Liver (tissue), 3 donors: ENCODE data around the gene MACROH2A2.

Experiments used
- JUND ChIP-seq, 2 donors: IDR thresholded peaks; 2 replicates each; pipeline ENCODE4 v1.6.1; 2016; ENCODE audit warnings: antibody characterized with exemption in 2 of 2
- RXRA ChIP-seq, 2 donors: IDR thresholded peaks; 2 replicates each; pipeline ENCODE4 v1.6.1; 2017 to 2018; ENCODE audit warnings: antibody characterized with exemption in 2 of 2, mild to moderate bottlenecking in 1 of 2
- SP1 ChIP-seq: IDR thresholded peaks from 2 replicates; pipeline ENCODE4 v1.6.1; 2018; ENCODE audit warnings: antibody characterized with exemption, mild to moderate bottlenecking
- TAF1 ChIP-seq: conservative IDR thresholded peaks from 2 replicates; pipeline ENCODE4 v1.6.1; 2016; ENCODE audit warnings: antibody characterized with exemption, mild to moderate bottlenecking
- TF ChIP-seq, protein P1 (sequence below): fragments of 150-350 bp; IDR thresholded peaks from 2 replicates; pipeline ENCODE4 v1.5.1; 2017; ENCODE audit warnings: improper control_type of control experiment, low read depth, low read length; ENCODE audit not compliant: missing input control
- TF ChIP-seq, protein P2 (sequence below): IDR thresholded peaks from 2 replicates; pipeline ENCODE4 v1.6.1; 2016; ENCODE audit warnings: antibody characterized with exemption
- donor health status: healthy.
- donor health status: healthy.

DNA sequence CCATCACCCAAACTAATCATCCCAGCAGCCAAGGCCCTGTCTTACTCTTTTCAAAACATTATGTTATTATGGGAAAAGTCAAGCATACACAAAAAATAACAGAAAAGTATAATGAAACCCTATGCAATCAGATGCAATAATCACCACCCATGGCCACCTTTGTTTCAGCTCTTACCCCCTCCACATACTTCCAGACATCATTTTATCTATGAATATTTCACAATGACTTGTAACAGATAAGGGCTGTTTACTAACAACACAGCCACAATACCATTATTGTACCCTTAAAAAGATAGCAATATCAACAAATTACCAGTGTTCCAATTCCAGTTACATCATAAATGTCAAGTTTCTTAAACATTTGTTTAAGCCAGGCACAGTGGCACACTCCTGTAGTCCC lies 44.8 kb downstream of the MACROH2A2 start:
- TF ChIP-seq, protein P1, sequence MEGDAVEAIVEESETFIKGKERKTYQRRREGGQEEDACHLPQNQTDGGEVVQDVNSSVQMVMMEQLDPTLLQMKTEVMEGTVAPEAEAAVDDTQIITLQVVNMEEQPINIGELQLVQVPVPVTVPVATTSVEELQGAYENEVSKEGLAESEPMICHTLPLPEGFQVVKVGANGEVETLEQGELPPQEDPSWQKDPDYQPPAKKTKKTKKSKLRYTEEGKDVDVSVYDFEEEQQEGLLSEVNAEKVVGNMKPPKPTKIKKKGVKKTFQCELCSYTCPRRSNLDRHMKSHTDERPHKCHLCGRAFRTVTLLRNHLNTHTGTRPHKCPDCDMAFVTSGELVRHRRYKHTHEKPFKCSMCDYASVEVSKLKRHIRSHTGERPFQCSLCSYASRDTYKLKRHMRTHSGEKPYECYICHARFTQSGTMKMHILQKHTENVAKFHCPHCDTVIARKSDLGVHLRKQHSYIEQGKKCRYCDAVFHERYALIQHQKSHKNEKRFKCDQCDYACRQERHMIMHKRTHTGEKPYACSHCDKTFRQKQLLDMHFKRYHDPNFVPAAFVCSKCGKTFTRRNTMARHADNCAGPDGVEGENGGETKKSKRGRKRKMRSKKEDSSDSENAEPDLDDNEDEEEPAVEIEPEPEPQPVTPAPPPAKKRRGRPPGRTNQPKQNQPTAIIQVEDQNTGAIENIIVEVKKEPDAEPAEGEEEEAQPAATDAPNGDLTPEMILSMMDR: no peak
- TF ChIP-seq JUND (IDR thresholded peaks at IDR 0.05): no peak
- TF ChIP-seq, protein P2, sequence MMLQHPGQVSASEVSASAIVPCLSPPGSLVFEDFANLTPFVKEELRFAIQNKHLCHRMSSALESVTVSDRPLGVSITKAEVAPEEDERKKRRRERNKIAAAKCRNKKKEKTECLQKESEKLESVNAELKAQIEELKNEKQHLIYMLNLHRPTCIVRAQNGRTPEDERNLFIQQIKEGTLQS: no peak
- TF ChIP-seq TAF1: no peak
- no peak for TF ChIP-seq SP1
- TF ChIP-seq RXRA (IDR thresholded peaks at IDR 0.05): no peak
